Right lobe of liver (tissue), 6 donors: ENCODE results near the gene ZRANB1. TPM values are rescaled to one million over a fixed set of nuclear protein-coding genes. Genes with fewer than 3 reads are reported as not detected.
A peak's percentile ranks its signal among the peaks of the same experiment; 100 is the strongest.

Experiments used
- ATAC-seq, 4 donors: fragments of 200-7000 bp; cut with Tn5 transposase; one replicate each; pipeline ENCODE4 v1.9.1; 2020; ENCODE audit warnings: mild to moderate bottlenecking in 4 of 4, moderate library complexity in 4 of 4
- DNase-seq, 3 donors: peaks; one replicate each; pipeline ENCODE4 v3.0.0-alpha.2; 2020
- H3K27ac ChIP-seq, 3 donors: fragments of 200-600 bp; one replicate each; pipeline ENCODE4 v1.8.0; 2022
- H3K27me3 ChIP-seq, 2 donors: fragments of 200-600 bp; one replicate each; pipeline ENCODE4 v1.8.0; 2022
- H3K36me3 ChIP-seq, 4 donors: fragments of 200-600 bp; sonication (generic) in 1 of 4; one replicate each; pipeline versions ENCODE4 v1.5.1 to v1.8.0; 2017 to 2022; ENCODE audit warnings: control low read depth in 1 of 4
- H3K4me1 ChIP-seq, 4 donors: fragments of 200-600 bp; sonication (generic) in 1 of 4; one replicate each; pipeline versions ENCODE4 v1.5.1 to v1.8.0; 2017 to 2022; ENCODE audit warnings: control low read depth in 1 of 4
- H3K4me3 ChIP-seq, 3 donors: fragments of 200-600 bp; one replicate each; pipeline ENCODE4 v1.8.0; 2022
- H3K9me3 ChIP-seq, 4 donors: fragments of 200-600 bp; sonication (generic) in 1 of 4; one replicate each; pipeline versions ENCODE4 v1.5.1 to v1.8.0; 2017 to 2022; ENCODE audit warnings: control low read depth in 1 of 4
- CTCF ChIP-seq, 4 donors: fragments of 200-600 bp in 3 of 4; fragments of 450-650 bp in 1 of 4; IDR thresholded peaks; one replicate each; pipeline versions ENCODE4 v1.5.1 to v1.8.0; 2016 to 2022; ENCODE audit warnings: antibody characterized with exemption in 4 of 4, mild to moderate bottlenecking in 2 of 4
- POLR2A ChIP-seq: fragments of 450-650 bp; IDR thresholded peaks from one replicate; pipeline ENCODE4 v1.6.1; 2017; ENCODE audit warnings: antibody characterized with exemption, mild to moderate bottlenecking
- WGBS: methylation state at CpG from one replicate; pipeline ENCODE4 v1.1.6; 2018; ENCODE audit warnings: low coverage, low lambda C conversion rate; ENCODE audit not compliant: insufficient coverage; ENCODE audit errors: missing lambda C conversion rate; 5-methylcytosine and 5-hydroxymethylcytosine counted together
- intact Hi-C, 2 donors: fragments of 100-400 bp; cut with DNase I; formaldehyde crosslinking; loops; one replicate each; pipeline versions ENCODE4 v1.11.2 to v1.14.1; 2022
- total RNA-seq, 6 experiments: library from RNA; depleted of rRNA in 2 of 6; stranded (reverse); fragments of >200 nt in 2 of 6; fragmentation: NEBNext Ultra II Directional in 3 of 6; extraction: Animal tissue kit (Norgen Biotek cat#: 25700) in 3 of 6; gene quantifications; one replicate each; pipeline versions ENCODE4 v1.1.0 to v1.2.4, GENCODE V29; 2016 to 2023
- donor health status: DM: no; HTN: yes; CAD: no.
- donor health status: DM: no; HTN: no; CAD: no.
- donor health status: DM: no; HTN: no; CAD: no.
- donor health status: DM: no; HTN: yes; CAD: no.
- donor health status: DM: no; HTN: yes; CAD: no.

ZRANB1 gene
- total RNA-seq, 6 experiments from 2014 or later = 8.6 to 17.6 (median 11.6) TPM

- no peaks in the 10 kb centered on the region for H3K9me3 ChIP-seq
- H3K36me3 ChIP-seq = no peaks in the 10 kb centered on the region
- intact Hi-C loops = no loop called here
- no peak overlapping the region for H3K4me3 ChIP-seq
- no peak overlapping the region for H3K27ac ChIP-seq
- ATAC-seq (no peak), DNase-seq (peak; percentile 14 to 46 (median 43))
- no peak for TF ChIP-seq POLR2A
- no peak for TF ChIP-seq CTCF (IDR thresholded peaks at IDR 0.05)
- no peaks in the 10 kb centered on the region for H3K27me3 ChIP-seq
- 96% methylated on average over 5 of the region's 34 CpGs for WGBS
- no peaks in the 10 kb centered on the region for H3K4me1 ChIP-seq
Observed at GRCh38 chr10:125003146-125003900, 61.4 kb downstream of the ZRANB1 start.

- TF ChIP-seq POLR2A = no peak
- no peak for TF ChIP-seq CTCF (IDR thresholded peaks at IDR 0.05)
- Histone ChIP-seq H3K36me3 (no peaks in the 10 kb centered on the region), H3K9me3 (no peaks in the 10 kb centered on the region), H3K4me3 (no peak overlapping the region), H3K27ac (no peak overlapping the region), H3K27me3 (no peaks in the 10 kb centered on the region), H3K4me1 (no peaks in the 10 kb centered on the region)
- ATAC-seq (no peak), DNase-seq (peak; percentile 11 to 37 (median 32))
- WGBS = no CpG with 5 or more reads among the region's 14 CpGs
- intact Hi-C loops = no loop called here
Observed at GRCh38 chr10:125003901-125004467, 62.1 kb downstream of the ZRANB1 start.

GRCh38 chr10:125004571-125005311, 62.8 kb downstream of the ZRANB1 start:
- ATAC-seq = no peak
- peak in 1 of 3 donors; percentile 37 for DNase-seq
- no peaks in the 10 kb centered on the region for H3K27me3 ChIP-seq
- H3K36me3 ChIP-seq = no peaks in the 10 kb centered on the region
- WGBS = 80% methylated on average over 1 of the region's 19 CpGs
- H3K4me3 ChIP-seq = no peak overlapping the region
- intact Hi-C loops = no loop called here
- no peaks in the 10 kb centered on the region for H3K9me3 ChIP-seq
- TF ChIP-seq POLR2A = no peak
- no peak for TF ChIP-seq CTCF (IDR thresholded peaks at IDR 0.05)
- H3K4me1 ChIP-seq = no peaks in the 10 kb centered on the region
- H3K27ac ChIP-seq = no peak overlapping the region

- Histone ChIP-seq H3K4me3 (no peak overlapping the region), H3K27ac (no peak overlapping the region), H3K4me1 (no peaks in the 10 kb centered on the region), H3K27me3 (no peaks in the 10 kb centered on the region), H3K9me3 (no peaks in the 10 kb centered on the region), H3K36me3 (no peaks in the 10 kb centered on the region)
- TF ChIP-seq CTCF (IDR thresholded peaks at IDR 0.05) (no peak), POLR2A (no peak)
- 96% methylated on average over 13 of the region's 36 CpGs for WGBS
- DNase-seq (peak in 2 of 3 donors; percentile 38 to 46), ATAC-seq (no peak)
- intact Hi-C loops = no loop called here
Observed at GRCh38 chr10:125005312-125006187, 63.6 kb downstream of the ZRANB1 start.
